Kidney (tissue), 14 donors: ENCODE data around the gene SGCD. TPM values are rescaled to one million over a fixed set of nuclear protein-coding genes. Genes with fewer than 3 reads are reported as not detected.

Experiments
- DNase-seq, 5 donors: peaks; one replicate each; pipeline ENCODE4 v3.0.0-alpha.2; 2013 to 2020
- FAIRE-seq: peaks from 2 replicates; lab custom pipeline; 2012; peaks lifted over from hg19 to GRCh38; lab: Jason Lieb, UNC
- H3K27ac ChIP-seq, 2 donors: one replicate each; pipeline ENCODE4 v1.7.0; 2013; ENCODE audit warnings: low read depth in 2 of 2, low read length in 2 of 2, inconsistent platforms in 1 of 2
- H3K27me3 ChIP-seq: one replicate; pipeline ENCODE4 v1.7.1; 2013; ENCODE audit warnings: low read length, inconsistent platforms; ENCODE audit not compliant: control insufficient read depth, insufficient read depth
- H3K36me3 ChIP-seq, 3 donors: one replicate each; pipeline versions ENCODE4 v1.7.0 to v1.7.1; 2013; ENCODE audit warnings: low read length in 3 of 3, control low read depth in 1 of 3, inconsistent platforms in 1 of 3; ENCODE audit not compliant: insufficient read depth in 3 of 3, control insufficient read depth in 2 of 3
- H3K4me1 ChIP-seq, 3 donors: one replicate each; pipeline versions ENCODE4 v1.7.0 to v1.7.1; 2013; ENCODE audit warnings: low read length in 3 of 3, inconsistent platforms in 1 of 3, low read depth in 1 of 3; ENCODE audit not compliant: control insufficient read depth in 2 of 3, insufficient read depth in 2 of 3
- H3K4me3 ChIP-seq, 3 donors: one replicate each; pipeline versions ENCODE4 v1.7.0 to v1.8.1; 2013; ENCODE audit warnings: low read length in 3 of 3, control low read depth in 1 of 3, inconsistent platforms in 1 of 3
- H3K9ac ChIP-seq, 3 donors: one replicate each; pipeline versions ENCODE4 v1.7.0 to v1.7.1; 2013; ENCODE audit warnings: low read length in 3 of 3, control low read depth in 1 of 3, inconsistent platforms in 1 of 3
- H3K9me3 ChIP-seq, 3 donors: one replicate each; pipeline versions ENCODE4 v1.7.0 to v1.7.1; 2013; ENCODE audit warnings: low read length in 3 of 3, control low read depth in 1 of 3, inconsistent platforms in 1 of 3; ENCODE audit not compliant: control insufficient read depth in 2 of 3, insufficient read depth in 1 of 3
- CTCF ChIP-seq: IDR thresholded peaks from 3 replicates; pipeline ENCODE4 v1.5.1; 2012; ENCODE audit warnings: mild to moderate bottlenecking, moderate library complexity, borderline replicate concordance; ENCODE audit not compliant: insufficient read depth; ENCODE audit errors: extremely low read depth
- intact Hi-C: fragments of 100-400 bp; cut with DNase I; formaldehyde crosslinking; loops from one replicate; pipeline ENCODE4 v1.11.1; 2022
- polyA plus RNA-seq: library from polyadenylated mRNA; stranded (reverse); fragments of 350-450 nt; fragmentation: Illumina TruSeq; extraction: RNeasy Lipid Tissue Mini Kit (QIAGEN cat#74804); gene quantifications from one replicate; pipeline ENCODE4 v1.2.3, GENCODE V29; 2014; ENCODE audit warnings: low read depth, low replicate concordance; ENCODE audit not compliant: insufficient read depth
- total RNA-seq: library from RNA; stranded (reverse); fragmentation: NEBNext Ultra II Directional; extraction: Animal tissue kit (Norgen Biotek cat#: 25700); gene quantifications from one replicate; pipeline ENCODE4 v1.2.1, GENCODE V29; 2021
- donor health status: control.
- donor health status: control.
- donor health status: control.
- donor health status: control.
- donor health status: control.
- donor health status: DM: yes; HTN: yes; CAD: no.
- donor health status: Normal renal cell carcinoma (clear cell type).

Gene SGCD
- total and polyA plus RNA-seq, 2 donors from 2014 or later = 0.99 to 2.7 TPM

- peak in 1 of 5 donors; percentile 18 for DNase-seq
Measured at GRCh38 chr5:156722358-156722757, 395.4 kb downstream of the SGCD start.

GRCh38 chr5:156735477-156735876 lies 408.5 kb downstream of the SGCD start:
- no peak for TF ChIP-seq CTCF
- intact Hi-C loops = no loop called here
- FAIRE-seq = no peak
- Histone ChIP-seq H3K9me3 (no peaks in the 10 kb centered on the region), H3K4me3 (no peak overlapping the region), H3K4me1 (no peaks in the 10 kb centered on the region), H3K9ac (no peak overlapping the region), H3K27ac (no peak overlapping the region), H3K36me3 (no peaks in the 10 kb centered on the region), H3K27me3 (no peaks in the 10 kb centered on the region)
- peak in 1 of 5 donors; percentile 60 for DNase-seq

More at GRCh38 chr5:156722358-156722757, 395.4 kb downstream of the SGCD start:
- Histone ChIP-seq H3K4me3 (no peak overlapping the region), H3K27ac (no peak overlapping the region), H3K9me3 (no peaks in the 10 kb centered on the region), H3K9ac (no peak overlapping the region), H3K36me3 (no peaks in the 10 kb centered on the region), H3K4me1 (no peaks in the 10 kb centered on the region), H3K27me3 (no peaks in the 10 kb centered on the region)
- TF ChIP-seq CTCF = no peak
- no peak for FAIRE-seq
- intact Hi-C loops = no loop called here

- intact Hi-C loops = no loop called here
- no peaks in the 10 kb centered on the region for H3K36me3 ChIP-seq
- H3K4me3 ChIP-seq = no peak overlapping the region
- no peak for FAIRE-seq
- no peak overlapping the region for H3K9ac ChIP-seq
- DNase-seq = no peak
- H3K9me3 ChIP-seq = no peaks in the 10 kb centered on the region
- no peaks in the 10 kb centered on the region for H3K4me1 ChIP-seq
- H3K27ac ChIP-seq = no peak overlapping the region
- H3K27me3 ChIP-seq = no peaks in the 10 kb centered on the region
- TF ChIP-seq CTCF = no peak
Measured at GRCh38 chr5:156741516-156741915, 414.6 kb downstream of the SGCD start.

- H3K4me3 ChIP-seq = no peak overlapping the region
- H3K27me3 ChIP-seq = no peaks in the 10 kb centered on the region
- H3K36me3 ChIP-seq = no peaks in the 10 kb centered on the region
- intact Hi-C loops = no loop called here
- FAIRE-seq (no peak), DNase-seq (no peak)
- H3K27ac ChIP-seq = no peak overlapping the region
- no peak for TF ChIP-seq CTCF
- H3K4me1 ChIP-seq = no peaks in the 10 kb centered on the region
- no peak overlapping the region for H3K9ac ChIP-seq
- H3K9me3 ChIP-seq = no peaks in the 10 kb centered on the region
Measured at GRCh38 chr5:156753846-156754245, 426.9 kb downstream of the SGCD start.
